Mesenchymal stem cell (in vitro differentiated cells and primary cell): ENCODE measurements around the gene RANBP10. TPM values are rescaled to one million over a fixed set of nuclear protein-coding genes. Genes with fewer than 3 reads are reported as not detected.
A peak's percentile ranks its signal among the peaks of the same experiment; 100 is the strongest.

Experiments used
- DNase-seq: peaks from one replicate; pipeline ENCODE4 v3.0.0-alpha.2; 2013
- H2AFZ ChIP-seq: one replicate; pipeline ENCODE4 v1.6.1; 2013; ENCODE audit warnings: low read depth, mild to moderate bottlenecking, control low read depth, inconsistent platforms, low read length, moderate library complexity
- H2AK5ac ChIP-seq: 2 replicates; pipeline ENCODE4 v1.6.1; 2013; ENCODE audit warnings: low read length, moderate library complexity, mild to moderate bottlenecking, inconsistent platforms; ENCODE audit not compliant: severe bottlenecking
- H2BK120ac ChIP-seq: one replicate; pipeline ENCODE4 v1.6.1; 2013; ENCODE audit warnings: low read depth, mild to moderate bottlenecking, inconsistent platforms, low read length, moderate library complexity
- H2BK12ac ChIP-seq, 2 experiments: one replicate each; pipeline ENCODE4 v1.6.1; 2013; ENCODE audit warnings: inconsistent platforms in 2 of 2, low read length in 2 of 2, mild to moderate bottlenecking in 2 of 2, moderate library complexity in 2 of 2, control low read depth in 1 of 2
- H2BK15ac ChIP-seq: one replicate; pipeline ENCODE4 v1.6.1; 2013; ENCODE audit warnings: mild to moderate bottlenecking, low read depth, inconsistent platforms; ENCODE audit not compliant: poor library complexity, severe bottlenecking
- H2BK5ac ChIP-seq: 2 replicates; pipeline ENCODE4 v1.6.1; 2013; ENCODE audit warnings: low read depth, mild to moderate bottlenecking, low read length, control low read depth, inconsistent platforms; ENCODE audit not compliant: poor library complexity, severe bottlenecking
- H3K14ac ChIP-seq, 2 experiments: one replicate each; pipeline ENCODE4 v1.6.1; 2013; ENCODE audit warnings: inconsistent platforms in 2 of 2, low read length in 2 of 2, control low read depth in 1 of 2, mild to moderate bottlenecking in 1 of 2, moderate library complexity in 1 of 2
- H3K18ac ChIP-seq, 2 experiments: one replicate each; pipeline ENCODE4 v1.6.1; 2013; ENCODE audit warnings: inconsistent platforms in 2 of 2, low read length in 2 of 2, control low read depth in 1 of 2, low read depth in 1 of 2, mild to moderate bottlenecking in 1 of 2
- H3K23ac ChIP-seq, 2 experiments: one replicate each; pipeline ENCODE4 v1.6.1; 2013; ENCODE audit warnings: inconsistent platforms in 2 of 2, low read length in 2 of 2, mild to moderate bottlenecking in 2 of 2, moderate library complexity in 2 of 2, control low read depth in 1 of 2
- H3K27ac ChIP-seq: 2 replicates; pipeline ENCODE4 v1.5.1; 2013; ENCODE audit warnings: mild to moderate bottlenecking, moderate library complexity, low read length, control low read depth, inconsistent platforms; ENCODE audit not compliant: poor library complexity, severe bottlenecking
- H3K27me3 ChIP-seq, 2 experiments: 2 replicates each; pipeline versions ENCODE4 v1.6.1 to v1.7.0; 2013; ENCODE audit warnings: low read length in 2 of 2, mild to moderate bottlenecking in 2 of 2, moderate library complexity in 2 of 2, control low read depth in 1 of 2, inconsistent platforms in 1 of 2; ENCODE audit not compliant: control insufficient read depth in 1 of 2, insufficient read depth in 1 of 2
- H3K36me3 ChIP-seq, 2 experiments: 2 replicates each; pipeline versions ENCODE4 v1.6.1 to v1.7.0; 2013; ENCODE audit warnings: low read length in 2 of 2, control low read depth in 1 of 2, inconsistent platforms in 1 of 2, low read depth in 1 of 2, mild to moderate bottlenecking in 1 of 2; ENCODE audit not compliant: insufficient read depth in 2 of 2, control insufficient read depth in 1 of 2
- H3K4ac ChIP-seq, 2 experiments: one replicate each; pipeline ENCODE4 v1.6.1; 2013; ENCODE audit warnings: inconsistent platforms in 2 of 2, low read length in 2 of 2, mild to moderate bottlenecking in 2 of 2, moderate library complexity in 2 of 2, control low read depth in 1 of 2, low read depth in 1 of 2
- H3K4me1 ChIP-seq: 2 replicates; pipeline ENCODE4 v1.6.1; 2013; ENCODE audit warnings: low read depth, low read length, control low read depth; ENCODE audit not compliant: control insufficient read depth, insufficient read depth
- H3K4me2 ChIP-seq: 2 replicates; pipeline ENCODE4 v1.6.1; 2013; ENCODE audit warnings: low read length, mild to moderate bottlenecking, inconsistent platforms; ENCODE audit not compliant: poor library complexity, severe bottlenecking
- H3K4me3 ChIP-seq, 2 experiments: 2 replicates each; pipeline versions ENCODE4 v1.5.1 to v1.7.0; 2013; ENCODE audit warnings: low read length in 2 of 2, mild to moderate bottlenecking in 2 of 2, control low read depth in 1 of 2, low read depth in 1 of 2; ENCODE audit not compliant: insufficient read depth in 1 of 2
- H3K79me1 ChIP-seq: replicated peaks from 2 replicates; pipeline ENCODE4 v1.6.1; 2013; ENCODE audit warnings: mild to moderate bottlenecking, control low read depth, low read length, inconsistent platforms; ENCODE audit not compliant: poor library complexity, severe bottlenecking
- H3K9ac ChIP-seq: 2 replicates; pipeline ENCODE4 v1.7.0; 2013; ENCODE audit warnings: mild to moderate bottlenecking, low read length, moderate library complexity
- H3K9me3 ChIP-seq: 2 replicates; pipeline ENCODE4 v1.7.0; 2013; ENCODE audit warnings: mild to moderate bottlenecking, low read length; ENCODE audit not compliant: control insufficient read depth
- H4K8ac ChIP-seq: one replicate; pipeline ENCODE4 v1.6.1; 2013; ENCODE audit warnings: inconsistent platforms, mild to moderate bottlenecking, low read length, moderate library complexity
- H4K91ac ChIP-seq: one replicate; pipeline ENCODE4 v1.6.1; 2013; ENCODE audit warnings: mild to moderate bottlenecking, low read length, inconsistent platforms
- WGBS: methylation state at CpG from one replicate; pipeline ENCODE4 v1.1.7; 2013; ENCODE audit warnings: mixed read lengths; 5-methylcytosine and 5-hydroxymethylcytosine counted together
- small RNA-seq: library from polyadenylated mRNA; stranded (forward); fragments of <200 nt; extraction: miRNeasy Mini kit (QIAGEN cat#:217004); gene quantifications from one replicate; pipeline ENCODE3, GENCODE V24; 2013; ENCODE audit warnings: low read depth

RANBP10 gene

GRCh38 chr16:67673712-67674580 is 132.4 kb downstream of the RANBP10 start:
- Histone ChIP-seq H3K14ac (no peak overlapping the region), H3K4me3 (no peak overlapping the region), H3K23ac (no peak overlapping the region), H3K79me1 (peaks cover 5% of the 10 kb centered on the region), H3K9ac (peak overlapping the region; percentile 38), H4K8ac (no peak overlapping the region), H2AFZ (no peak overlapping the region), H4K91ac (no peak overlapping the region), H3K4ac (no peak overlapping the region), H3K4me1 (peaks cover 24% of the 10 kb centered on the region), H3K27ac (no peak overlapping the region), H2AK5ac (no peak overlapping the region), H2BK12ac (no peak overlapping the region), H2BK15ac (no peak overlapping the region), H3K18ac (no peak overlapping the region), H3K9me3 (no peaks in the 10 kb centered on the region), H3K4me2 (no peak overlapping the region), H2BK5ac (no peak overlapping the region), H3K36me3 (peaks cover 14 to 25% of the 10 kb centered on the region in 2 experiments), H2BK120ac (no peak overlapping the region), H3K27me3 (no peaks in the 10 kb centered on the region)
- 87% methylated on average over 16 of the region's 21 CpGs for WGBS
- no peak for DNase-seq

Small RNA genes within 50 kb of the gene (small RNA-seq; reads per million reads assigned to genes)
- gene AC040162.2 = not detected
